Measurements from ENCODE around the gene RNF145.
A peak's percentile ranks its signal among the peaks of the same experiment; 100 is the strongest.
"Not testable (repeated sequence)": the region's sequence is repeated elsewhere in the genome, so short reads cannot be mapped to it uniquely, and the experiment has no call there.

The RNF145 gene

GRCh38 chr5:159139802-159140201 is 69.6 kb downstream of the RNF145 start:
- DNase-seq = no peak
- no peak for TF ChIP-seq POLR2A (IDR thresholded peaks at IDR 0.05; ENCODE audit: low read length)

- TF ChIP-seq GATA1 (IDR thresholded peaks at IDR 0.05; ENCODE audit: low read depth, low read length) (no peak), POLR2A (IDR thresholded peaks at IDR 0.05; ENCODE audit: low read length) (no peak)
- DNase-seq = no peak
These were observed 73.3 kb downstream of the RNF145 start for GRCh38 chr5:159135896-159136531.

- peak; percentile 49 to 66 for DNase-seq
- TF ChIP-seq POLR2A (IDR thresholded peaks at IDR 0.05; ENCODE audit: low read length) (no peak), GATA1 (IDR thresholded peaks at IDR 0.05; ENCODE audit: low read depth, low read length) (no peak)
These were observed 76.2 kb downstream of the RNF145 start for GRCh38 chr5:159133041-159133741.

- TF ChIP-seq GATA1 (IDR thresholded peaks at IDR 0.05; ENCODE audit: low read depth, low read length) = no peak
- no peak for TF ChIP-seq POLR2A (IDR thresholded peaks at IDR 0.05; ENCODE audit: low read length)
- no peak for DNase-seq
These were observed 76.8 kb downstream of the RNF145 start for GRCh38 chr5:159132429-159133040.

- DNase-seq = no peak
- no peak for TF ChIP-seq GATA1 (IDR thresholded peaks at IDR 0.05; ENCODE audit: low read depth, low read length)
These were observed 77.4 kb downstream of the RNF145 start for GRCh38 chr5:159131951-159132350.

- TF ChIP-seq GATA1 (IDR thresholded peaks at IDR 0.05; ENCODE audit: low read depth, low read length) (no peak), POLR2A (IDR thresholded peaks at IDR 0.05; ENCODE audit: low read length) (no peak)
- DNase-seq = no peak
These were observed 78.5 kb downstream of the RNF145 start for GRCh38 chr5:159130871-159131270.

- TF ChIP-seq POLR2A (IDR thresholded peaks at IDR 0.05; ENCODE audit: low read length) = no peak
- TF ChIP-seq GATA1 (IDR thresholded peaks at IDR 0.05; ENCODE audit: low read depth, low read length) = no peak
- DNase-seq = peak; percentile 23 to 78
These were observed 81.2 kb downstream of the RNF145 start for GRCh38 chr5:159128070-159128541.

GRCh38 chr5:159123700-159124099 is 85.7 kb downstream of the RNF145 start:
- DNase-seq = no peak
- TF ChIP-seq GATA1 (IDR thresholded peaks at IDR 0.05; ENCODE audit: low read depth, low read length) (no peak), POLR2A (IDR thresholded peaks at IDR 0.05; ENCODE audit: low read length) (no peak)

GRCh38 chr5:159123189-159123588 is 86.2 kb downstream of the RNF145 start:
- TF ChIP-seq POLR2A (IDR thresholded peaks at IDR 0.05; ENCODE audit: low read length) (no peak), GATA1 (IDR thresholded peaks at IDR 0.05; ENCODE audit: low read depth, low read length) (no peak)
- DNase-seq = no peak

- TF ChIP-seq GATA1 (IDR thresholded peaks at IDR 0.05; ENCODE audit: low read depth, low read length) (no peak), POLR2A (IDR thresholded peaks at IDR 0.05; ENCODE audit: low read length) (no peak)
- no peak for DNase-seq
These were observed 88.3 kb downstream of the RNF145 start for GRCh38 chr5:159121061-159121460.

- DNase-seq = no peak
- TF ChIP-seq GATA1 (IDR thresholded peaks at IDR 0.05; ENCODE audit: low read depth, low read length) = no peak
- TF ChIP-seq POLR2A (IDR thresholded peaks at IDR 0.05; ENCODE audit: low read length) = no peak
These were observed 88.9 kb downstream of the RNF145 start for GRCh38 chr5:159120446-159120845.

- not testable (repeated sequence) for DNase-seq
These were observed 89.5 kb downstream of the RNF145 start for GRCh38 chr5:159119842-159120241.

- not testable (repeated sequence) for DNase-seq
These were observed 90.2 kb downstream of the RNF145 start for GRCh38 chr5:159118958-159119659.

GRCh38 chr5:159113405-159113804 is 95.9 kb downstream of the RNF145 start:
- TF ChIP-seq POLR2A (IDR thresholded peaks at IDR 0.05; ENCODE audit: low read length) = no peak
- TF ChIP-seq GATA1 (IDR thresholded peaks at IDR 0.05; ENCODE audit: low read depth, low read length) = no peak
- no peak for DNase-seq
